Adrenal gland (tissue), 5 donors: ENCODE data around the gene FGFBP1.

ENCODE experiments used
- CTCF ChIP-seq, 6 experiments: fragments of 450-650 bp in 4 of 6; fragments of 200-600 bp in 2 of 6; sonication (generic) in 1 of 6; IDR thresholded peaks; 1 replicate in 5 of 6; 2 replicates in 1 of 6; pipeline versions ENCODE4 v1.5.1 to v1.8.0; 2016 to 2021; ENCODE audit warnings: antibody characterized with exemption in 6 of 6, mild to moderate bottlenecking in 2 of 6, moderate library complexity in 1 of 6
- POLR2A ChIP-seq, 2 donors: fragments of 450-650 bp; IDR thresholded peaks; one replicate each; pipeline ENCODE4 v1.6.1; 2017; ENCODE audit warnings: antibody characterized with exemption in 2 of 2, mild to moderate bottlenecking in 2 of 2, moderate library complexity in 1 of 2
- donor health status: DM: no; HTN: no; CAD: no.

DNA sequence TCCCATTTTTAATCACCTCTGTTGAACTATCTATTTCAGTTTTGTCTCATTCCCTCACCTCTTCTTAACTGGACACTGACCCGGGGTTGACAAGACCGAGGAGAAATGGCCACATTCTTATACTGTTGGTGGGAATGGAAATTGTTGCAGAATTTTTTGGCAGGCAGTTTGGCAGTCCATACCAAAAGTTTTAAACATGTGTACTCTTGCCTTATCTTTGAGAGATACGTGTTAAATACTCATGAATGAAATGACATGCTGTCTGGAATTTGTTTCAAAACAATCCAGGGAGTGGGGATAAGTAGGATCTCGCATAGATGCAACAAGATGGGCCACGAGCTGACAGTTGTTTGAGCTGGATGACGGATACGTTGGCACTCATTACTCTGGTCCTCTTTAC is 12.1 kb downstream of the FGFBP1 start:
- TF ChIP-seq POLR2A (IDR thresholded peaks at IDR 0.05) (no peak), CTCF (IDR thresholded peaks at IDR 0.05) (no peak)
